Activated CD8-positive, alpha-beta memory T cell treated with anti-CD3 and anti-CD28 coated beads for 48 hours (primary cell): Measurements from ENCODE around the gene SCUBE1.

ENCODE experiments used
- DNase-seq, 3 experiments: peaks; one replicate each; pipeline ENCODE4 v3.0.0-alpha.2; 2020; ENCODE audit warnings: low read depth in 2 of 3, low spot score in 2 of 3

The SCUBE1 gene

GRCh38 chr22:43329061-43329460 is 14.1 kb downstream of the SCUBE1 start:
- no peak for DNase-seq

- DNase-seq: no peak
Observed at GRCh38 chr22:43327157-43327438, 16.1 kb downstream of the SCUBE1 start.

DNA sequence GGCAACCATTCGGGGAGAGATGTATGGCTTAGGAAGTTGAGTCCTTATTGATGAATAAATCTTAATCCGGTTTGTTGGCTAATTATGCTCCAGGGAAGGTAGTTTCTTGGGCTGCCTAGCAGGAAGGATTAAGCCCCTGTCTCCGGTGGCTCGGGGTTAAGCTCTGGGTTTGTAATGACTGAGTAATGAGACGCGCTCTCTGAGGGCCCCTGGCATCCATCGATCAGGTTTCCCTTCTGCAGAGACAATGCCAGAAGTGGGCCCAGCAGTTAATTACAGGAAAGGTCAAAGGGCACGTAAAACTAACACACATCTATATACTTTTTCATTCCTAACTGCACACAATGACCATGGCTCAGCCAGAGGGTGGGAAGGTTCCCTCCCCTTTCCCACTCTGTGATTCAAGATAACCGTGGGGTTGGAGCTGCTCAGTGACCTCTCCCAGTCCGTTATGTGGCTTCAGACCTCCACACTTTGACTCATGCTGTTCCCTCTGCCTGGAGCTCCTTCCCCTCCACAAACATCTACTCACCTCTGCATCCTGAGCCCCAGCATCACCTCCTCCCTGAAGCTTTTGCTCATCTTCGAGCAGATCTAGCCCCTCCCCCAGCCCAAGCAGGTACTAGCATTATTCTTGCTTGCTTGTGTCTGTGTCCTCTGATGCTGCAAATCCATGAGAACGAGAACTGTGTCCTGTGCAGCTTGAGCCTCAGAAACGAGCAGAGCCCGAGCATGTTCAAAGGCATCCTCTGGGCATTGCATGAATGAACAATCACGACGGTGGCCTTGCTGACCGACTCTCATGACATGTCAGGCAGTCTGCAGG is 16.6 kb downstream of the SCUBE1 start:
- no peak for DNase-seq

DNA sequence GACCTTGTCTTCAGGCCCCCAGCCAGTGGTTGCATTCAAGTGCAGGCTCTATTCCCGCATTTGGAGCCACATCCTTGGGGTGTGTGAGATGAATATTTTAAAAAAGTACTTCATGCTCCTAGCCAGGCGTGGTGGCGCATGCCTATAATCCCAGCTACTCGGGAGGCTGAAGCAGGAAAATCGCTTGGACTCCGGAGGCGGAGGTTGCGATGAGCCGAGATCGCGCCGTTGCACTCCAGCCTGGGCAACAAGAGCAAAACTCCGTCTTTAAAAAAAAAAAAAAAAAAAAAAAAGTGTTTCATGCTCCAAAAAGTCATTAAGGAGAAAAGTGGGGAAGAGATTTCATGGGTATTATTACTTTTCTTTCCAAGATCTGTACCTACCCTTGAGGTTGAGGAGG is 18.0 kb downstream of the SCUBE1 start:
- no peak for DNase-seq

- no peak for DNase-seq
Observed at GRCh38 chr22:43320943-43321900, 21.9 kb downstream of the SCUBE1 start.

GRCh38 chr22:43319661-43320486 is 23.3 kb downstream of the SCUBE1 start:
- no peak for DNase-seq

DNA sequence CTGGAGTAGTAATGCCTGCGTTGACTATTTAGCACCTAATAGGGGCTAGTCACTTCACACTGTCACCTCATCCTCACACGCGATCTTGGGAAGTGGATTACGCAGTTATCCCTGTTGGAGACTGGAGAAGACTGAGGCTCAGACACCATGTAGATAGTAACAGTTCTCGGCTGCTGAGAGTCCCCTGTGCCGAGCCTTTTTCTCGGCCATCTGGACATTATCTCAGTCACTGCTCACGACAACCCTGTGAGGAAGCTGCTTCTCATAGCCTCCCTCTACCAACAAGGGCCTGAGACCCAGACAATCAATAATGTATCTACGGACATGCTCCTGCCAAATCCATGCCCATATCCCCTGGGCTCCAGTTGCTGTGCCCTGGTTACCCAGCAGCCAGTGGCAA is 25.9 kb downstream of the SCUBE1 start:
- no peak for DNase-seq

- no peak for DNase-seq
Observed at GRCh38 chr22:43315687-43316217, 27.4 kb downstream of the SCUBE1 start.

GRCh38 chr22:43314611-43315010 is 28.6 kb downstream of the SCUBE1 start:
- DNase-seq: no peak

GRCh38 chr22:43313890-43314474 is 29.2 kb downstream of the SCUBE1 start:
- DNase-seq: no peak

DNA sequence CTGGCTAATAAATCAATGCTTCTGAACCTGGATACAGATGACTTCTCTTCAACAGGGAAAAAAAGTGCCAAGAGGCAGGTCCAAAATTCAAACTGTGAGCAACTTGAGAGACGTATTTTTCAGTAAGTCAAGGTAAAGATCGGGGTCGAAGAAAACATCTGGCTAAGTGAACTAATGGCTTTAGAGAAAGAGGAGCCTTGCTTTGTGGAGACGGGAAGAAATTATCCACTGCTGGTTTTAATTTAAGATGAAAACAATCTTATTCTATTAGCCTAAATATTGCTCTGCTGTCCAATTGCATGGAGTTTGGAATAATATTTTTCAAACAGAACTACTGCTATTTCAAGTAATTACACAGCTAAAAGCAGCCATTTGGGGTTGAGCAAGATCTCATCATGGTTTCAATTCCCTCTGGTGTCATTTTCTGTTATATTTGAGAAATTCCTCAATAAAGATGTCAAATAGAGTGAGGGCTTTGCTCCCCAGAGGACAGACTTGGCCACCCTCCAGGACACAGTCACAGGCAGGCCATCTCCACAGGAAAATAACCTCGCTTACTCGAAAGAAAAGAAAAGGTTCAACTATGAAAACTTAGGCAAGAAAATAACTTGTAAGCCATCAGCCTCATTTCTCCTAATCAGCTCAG is 29.8 kb downstream of the SCUBE1 start:
- no peak for DNase-seq

DNA sequence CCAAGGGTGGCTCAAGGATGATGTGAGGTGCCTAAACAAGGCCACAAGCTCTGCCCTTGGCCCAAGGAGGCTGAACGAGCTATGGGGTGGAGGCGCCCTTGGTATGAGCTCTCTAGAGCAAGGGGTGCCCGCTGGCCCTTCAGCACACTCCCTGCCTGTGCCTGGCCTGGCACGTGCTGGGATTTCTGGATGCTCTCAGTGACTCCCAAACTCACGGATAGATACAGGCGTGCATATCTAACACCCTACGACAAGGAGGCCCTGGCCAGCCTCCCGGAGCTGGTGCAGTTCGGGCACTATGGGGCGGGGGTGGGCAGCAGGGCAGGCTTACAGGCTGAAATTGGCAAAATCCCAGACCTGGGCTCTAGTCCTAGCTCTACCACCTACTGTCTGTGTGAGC is 30.6 kb downstream of the SCUBE1 start:
- no peak for DNase-seq

DNA sequence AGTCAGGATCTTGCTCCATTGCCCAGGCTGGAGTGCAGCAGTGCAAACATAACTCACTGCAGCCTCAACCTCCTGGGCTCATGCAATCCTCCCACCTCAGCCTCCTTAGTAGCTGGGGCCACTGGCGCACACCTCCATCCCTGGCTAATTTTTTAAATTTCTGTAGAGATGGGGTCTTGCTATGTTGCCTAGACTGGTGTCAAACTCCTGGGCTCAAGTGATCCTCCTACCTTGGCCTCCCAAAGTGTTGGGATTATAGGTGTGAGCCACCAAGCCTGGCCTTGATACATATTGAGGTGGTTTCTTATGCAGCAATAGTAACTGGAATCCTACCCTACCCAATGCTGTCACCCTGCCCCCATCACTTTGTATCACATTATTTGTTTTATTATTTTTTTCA is 32.4 kb downstream of the SCUBE1 start:
- DNase-seq: no peak

DNA sequence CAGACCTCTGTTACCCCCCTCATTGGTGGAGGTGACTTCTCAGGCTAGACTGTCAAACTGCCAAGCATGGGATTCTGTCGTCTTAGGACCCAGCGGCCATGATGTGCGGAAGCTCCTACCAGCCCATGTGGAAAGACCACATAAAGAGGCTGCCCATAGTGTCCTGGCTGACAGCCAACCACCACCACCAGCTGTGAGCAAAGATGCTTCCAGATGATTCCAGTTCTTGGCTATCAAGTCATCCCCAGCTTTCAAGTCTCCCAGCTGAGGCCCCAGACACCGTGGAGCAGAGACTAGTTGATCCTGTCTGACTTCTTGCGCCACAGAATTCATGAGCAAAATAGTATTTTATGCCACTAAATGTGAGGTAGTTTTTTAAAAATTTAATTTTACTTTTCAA is 32.9 kb downstream of the SCUBE1 start:
- DNase-seq: no peak

- no peak for DNase-seq
Observed at GRCh38 chr22:43308836-43309235, 34.3 kb downstream of the SCUBE1 start.

DNA sequence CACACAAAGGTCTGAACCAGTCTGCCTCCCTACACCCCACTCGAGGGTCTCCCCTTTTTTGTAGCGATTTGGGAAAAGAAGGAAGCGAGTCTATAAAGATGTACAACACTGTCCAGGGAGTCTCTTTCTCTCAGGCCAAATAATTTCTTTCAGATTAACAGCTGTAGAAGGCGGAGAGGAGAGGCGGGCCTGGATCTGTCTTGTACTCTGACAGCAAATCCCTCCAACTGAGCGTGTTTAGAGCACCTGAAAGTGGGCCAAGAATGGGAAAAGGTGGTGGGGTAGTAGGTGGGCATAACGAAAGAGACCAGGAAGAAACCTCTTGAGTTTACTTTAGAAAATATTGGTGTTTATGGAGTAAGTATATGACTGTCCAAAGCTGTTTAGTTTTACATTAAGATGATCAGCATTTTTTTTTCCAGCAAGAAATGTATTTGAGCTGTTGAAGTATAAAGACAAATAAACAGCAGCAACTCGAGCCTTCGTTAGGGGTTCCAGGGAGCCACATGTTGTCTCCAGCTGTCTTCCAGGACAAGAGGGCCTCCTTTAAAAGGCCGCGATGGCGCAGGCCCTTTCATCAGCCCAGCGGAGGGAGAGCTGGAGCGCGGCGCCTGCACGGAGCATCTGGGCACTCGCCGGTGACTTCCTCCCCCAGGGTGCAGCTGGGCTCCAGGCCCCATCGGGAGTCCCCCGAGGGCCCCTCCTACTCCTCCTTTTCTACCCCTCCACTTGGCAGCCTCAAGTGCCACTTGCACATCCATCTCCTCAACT is 34.9 kb downstream of the SCUBE1 start:
- no peak for DNase-seq

DNA sequence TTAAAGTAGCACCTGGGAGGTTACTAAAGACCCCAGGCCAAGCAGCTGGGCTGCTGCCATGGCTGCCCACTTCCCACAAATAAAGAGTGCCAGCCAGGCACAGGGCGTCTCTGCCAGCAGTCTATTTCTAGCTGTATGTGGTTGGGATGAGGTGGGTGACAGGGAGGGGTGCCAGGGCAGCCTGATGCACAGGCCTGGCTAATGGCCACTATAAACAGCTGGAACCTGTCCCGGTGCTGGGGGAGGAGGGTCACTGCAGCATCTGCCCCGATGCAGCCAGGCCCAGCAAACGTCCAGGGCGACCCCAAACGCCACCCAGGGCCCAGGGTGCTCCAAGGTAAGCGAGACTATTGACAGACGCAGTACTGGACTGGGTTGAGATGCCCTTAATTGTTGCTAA is 37.4 kb downstream of the SCUBE1 start:
- no peak for DNase-seq

DNA sequence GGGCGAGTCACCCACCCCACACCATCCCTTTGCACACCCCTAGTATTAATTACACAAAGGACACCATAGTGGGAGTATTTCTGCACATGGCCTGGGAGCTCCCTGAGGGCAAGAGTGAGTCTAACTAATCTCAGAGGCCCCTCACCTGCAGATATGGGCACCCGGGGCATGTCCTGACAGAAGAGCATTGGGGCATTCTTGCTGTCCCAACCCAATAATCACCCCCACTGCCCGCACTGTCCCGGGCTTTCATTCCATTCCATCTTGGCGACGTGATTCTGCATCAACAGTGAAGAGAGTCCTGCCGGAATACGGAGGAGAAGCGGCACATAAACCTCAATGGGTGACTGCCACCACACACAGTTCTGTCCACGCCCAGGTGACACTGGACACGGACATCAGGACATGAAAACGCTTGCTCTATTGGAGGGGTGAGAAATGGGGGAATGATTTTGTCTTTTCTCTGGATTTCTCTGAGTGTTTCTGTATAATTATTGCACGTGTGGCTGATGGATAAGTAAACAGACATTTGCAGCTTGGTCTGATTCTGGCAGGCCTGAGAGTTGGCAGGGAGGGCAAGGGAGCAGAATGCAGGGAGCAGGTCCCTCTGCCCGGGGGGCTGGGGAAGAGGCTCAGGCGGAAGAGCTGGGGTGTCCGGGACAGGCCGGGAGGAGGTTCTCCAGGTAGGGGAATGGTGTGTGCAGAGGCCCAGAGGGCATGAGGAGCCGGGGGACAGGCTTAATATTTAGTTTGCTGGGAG is 38.2 kb downstream of the SCUBE1 start:
- no peak for DNase-seq

DNA sequence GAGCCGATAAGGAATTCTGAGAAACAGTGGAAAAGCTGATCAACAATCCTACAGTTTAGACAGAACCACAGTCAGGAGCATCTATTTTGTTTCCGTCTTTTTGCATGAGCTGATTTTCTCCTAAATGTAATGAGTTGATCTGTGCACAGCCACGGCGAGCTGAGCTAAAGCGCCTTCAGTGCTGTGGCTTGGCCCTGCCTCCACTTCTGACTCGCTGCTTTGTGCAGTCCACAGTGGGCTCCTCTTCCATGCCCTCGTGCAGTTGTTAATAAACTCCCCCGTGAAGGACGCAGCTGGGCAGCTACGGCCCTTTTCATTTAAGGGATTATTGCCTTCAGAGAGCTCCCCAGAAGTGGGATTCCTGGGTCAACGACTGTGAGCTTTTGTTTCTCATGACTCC is 39.4 kb downstream of the SCUBE1 start:
- DNase-seq: no peak
